Measurements from ENCODE around the gene NT5DC2.

DNA sequence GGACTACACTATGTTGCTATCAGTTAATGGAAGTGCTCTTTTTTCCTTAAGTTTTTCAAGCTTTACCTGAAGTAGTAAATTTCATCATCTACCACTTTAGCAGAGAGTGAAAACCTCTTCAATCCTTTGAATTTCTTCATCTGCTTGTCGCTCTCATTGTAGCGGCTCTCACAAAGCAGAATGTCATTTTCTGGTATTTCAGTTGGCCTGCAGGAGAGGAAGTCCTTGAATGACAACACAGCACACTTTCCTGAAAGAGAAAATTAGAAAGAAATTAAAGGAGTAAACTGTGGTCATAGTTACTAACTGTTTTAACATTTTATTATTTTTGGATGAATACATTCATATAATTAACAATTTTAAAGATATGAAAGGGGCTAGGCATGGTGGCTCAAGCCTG lies 30.3 kb upstream of the NT5DC2 start:
- TF ChIP-seq POLR2AphosphoS5 (IDR thresholded peaks at IDR 0.05) = no peak
- no peak for TF ChIP-seq POLR2A (IDR thresholded peaks at IDR 0.05)
- TF ChIP-seq, protein P1, sequence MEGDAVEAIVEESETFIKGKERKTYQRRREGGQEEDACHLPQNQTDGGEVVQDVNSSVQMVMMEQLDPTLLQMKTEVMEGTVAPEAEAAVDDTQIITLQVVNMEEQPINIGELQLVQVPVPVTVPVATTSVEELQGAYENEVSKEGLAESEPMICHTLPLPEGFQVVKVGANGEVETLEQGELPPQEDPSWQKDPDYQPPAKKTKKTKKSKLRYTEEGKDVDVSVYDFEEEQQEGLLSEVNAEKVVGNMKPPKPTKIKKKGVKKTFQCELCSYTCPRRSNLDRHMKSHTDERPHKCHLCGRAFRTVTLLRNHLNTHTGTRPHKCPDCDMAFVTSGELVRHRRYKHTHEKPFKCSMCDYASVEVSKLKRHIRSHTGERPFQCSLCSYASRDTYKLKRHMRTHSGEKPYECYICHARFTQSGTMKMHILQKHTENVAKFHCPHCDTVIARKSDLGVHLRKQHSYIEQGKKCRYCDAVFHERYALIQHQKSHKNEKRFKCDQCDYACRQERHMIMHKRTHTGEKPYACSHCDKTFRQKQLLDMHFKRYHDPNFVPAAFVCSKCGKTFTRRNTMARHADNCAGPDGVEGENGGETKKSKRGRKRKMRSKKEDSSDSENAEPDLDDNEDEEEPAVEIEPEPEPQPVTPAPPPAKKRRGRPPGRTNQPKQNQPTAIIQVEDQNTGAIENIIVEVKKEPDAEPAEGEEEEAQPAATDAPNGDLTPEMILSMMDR (IDR thresholded peaks at IDR 0.05) = no peak

Data from sigmoid colon (tissue), 4 donors.